ENCODE data around the gene DDX41. TPM values are rescaled to one million over a fixed set of nuclear protein-coding genes. Genes with fewer than 3 reads are reported as not detected.
A peak's percentile ranks its signal among the peaks of the same experiment; 100 is the strongest.

DDX41 gene
- total RNA-seq, 4 donors from 2014 or later, result 64.5 to 80.8 (median 68.5) TPM

GRCh38 chr5:177520916-177521513 is 4.3 kb upstream of the DDX41 start:
- 80% methylated on average over 1 of the region's 2 CpGs; no CpG with 5 or more reads in 1 of the 2 donors for WGBS, 2 donors (ENCODE audit: low coverage in 1 of 2)
- Histone ChIP-seq H3K4me1 (peaks cover 0 to 22% (median 6%) of the 10 kb centered on the region in 3 donors), H3K4me3 (no peak overlapping the region), H3K9me3 (no peaks in the 10 kb centered on the region), H3K27me3 (no peaks in the 10 kb centered on the region), H3K27ac (no peak overlapping the region), H3K36me3 (peaks cover 0 to 70% of the 10 kb centered on the region in 2 donors)
- TF ChIP-seq CTCF (IDR thresholded peaks at IDR 0.05) (no peak), POLR2A (IDR thresholded peaks at IDR 0.05) (no peak), EP300 (IDR thresholded peaks at IDR 0.05) (no peak), POLR2AphosphoS5 (IDR thresholded peaks at IDR 0.05) (no peak)
- ATAC-seq, result no peak

GRCh38 chr5:177520271-177520670 is 3.5 kb upstream of the DDX41 start:
- H3K4me3 ChIP-seq, result no peak overlapping the region
- TF ChIP-seq POLR2A (IDR thresholded peaks at IDR 0.05) (no peak), POLR2AphosphoS5 (IDR thresholded peaks at IDR 0.05) (no peak), EP300 (IDR thresholded peaks at IDR 0.05) (no peak), CTCF (IDR thresholded peaks at IDR 0.05) (no peak)
- no peak for ATAC-seq
- H3K27me3 ChIP-seq, result no peaks in the 10 kb centered on the region
- H3K4me1 ChIP-seq, result peaks cover 0 to 30% (median 13%) of the 10 kb centered on the region in 3 donors
- WGBS, 2 donors (ENCODE audit: low coverage in 1 of 2), result 68 to 83% methylated on average over 2 of the region's 3 CpGs
- H3K36me3 ChIP-seq, result peaks cover 0 to 69% of the 10 kb centered on the region in 2 donors
- no peak overlapping the region for H3K27ac ChIP-seq
- no peaks in the 10 kb centered on the region for H3K9me3 ChIP-seq

GRCh38 chr5:177519463-177520235 is 2.9 kb upstream of the DDX41 start:
- TF ChIP-seq POLR2A (IDR thresholded peaks at IDR 0.05) (no peak), CTCF (IDR thresholded peaks at IDR 0.05) (no peak), EP300 (IDR thresholded peaks at IDR 0.05) (no peak), POLR2AphosphoS5 (IDR thresholded peaks at IDR 0.05) (no peak)
- no peaks in the 10 kb centered on the region for H3K27me3 ChIP-seq
- peak overlapping the region in 1 of 4 donors; percentile 2 for H3K27ac ChIP-seq
- H3K36me3 ChIP-seq, result peaks cover 0 to 69% of the 10 kb centered on the region in 2 donors
- no peak overlapping the region for H3K4me3 ChIP-seq
- 80% methylated on average over 11 of the region's 13 CpGs; no CpG with 5 or more reads in 1 of the 2 donors for WGBS, 2 donors (ENCODE audit: low coverage in 1 of 2)
- no peaks in the 10 kb centered on the region for H3K9me3 ChIP-seq
- peaks cover 0 to 36% (median 13%) of the 10 kb centered on the region in 3 donors for H3K4me1 ChIP-seq
- ATAC-seq, result no peak

GRCh38 chr5:177515580-177515979 is 1.2 kb downstream of the DDX41 start:
- H3K27ac ChIP-seq, result no peak overlapping the region
- peak overlapping the region in 1 of 2 donors; percentile 91 for H3K4me3 ChIP-seq
- no peak for ATAC-seq
- peaks cover 0 to 43% (median 13%) of the 10 kb centered on the region in 3 donors for H3K4me1 ChIP-seq
- TF ChIP-seq POLR2A (IDR thresholded peaks at IDR 0.05), result no peak
- no peak for TF ChIP-seq CTCF (IDR thresholded peaks at IDR 0.05)
- no peak for TF ChIP-seq POLR2AphosphoS5 (IDR thresholded peaks at IDR 0.05)
- no peak for TF ChIP-seq EP300 (IDR thresholded peaks at IDR 0.05)
- 63% methylated on average over 2 of the region's 7 CpGs; no CpG with 5 or more reads in 1 of the 2 donors for WGBS, 2 donors (ENCODE audit: low coverage in 1 of 2)
- H3K36me3 ChIP-seq, result peaks cover 0 to 69% of the 10 kb centered on the region in 2 donors
- no peaks in the 10 kb centered on the region for H3K27me3 ChIP-seq
- no peaks in the 10 kb centered on the region for H3K9me3 ChIP-seq

All from gastroesophageal sphincter (tissue), 4 donors.